ENCODE measurements around the gene KMT2E. TPM values are rescaled to one million over a fixed set of nuclear protein-coding genes. Genes with fewer than 3 reads are reported as not detected.

KMT2E gene
- total RNA-seq, 1 donor from 2014 or later = 107 TPM

GRCh38 chr7:105017657-105018365 is 3.8 kb downstream of the KMT2E start:
- no peak for DNase-seq (ENCODE audit: low spot score, unreplicated experiment)
- Mint-ChIP-seq H3K4me3 (ENCODE audit: low read depth) (peak overlapping the region; percentile 100), H3K27me3 (no peaks in the 10 kb centered on the region), H3K4me1 (ENCODE audit: low read depth) (peaks cover 29% of the 10 kb centered on the region), H3K27ac (peak overlapping the region; percentile 89), H3K9me3 (ENCODE audit: low read depth) (no peaks in the 10 kb centered on the region), H3K36me3 (ENCODE audit: insufficient read depth) (peaks cover 2% of the 10 kb centered on the region)
- no peak for TF ChIP-seq CTCF (IDR thresholded peaks at IDR 0.05; ENCODE audit: unreplicated experiment)

- no peaks in the 10 kb centered on the region for H3K36me3 Mint-ChIP-seq (ENCODE audit: insufficient read depth)
- H3K27ac Mint-ChIP-seq = no peak overlapping the region
- no peaks in the 10 kb centered on the region for H3K27me3 Mint-ChIP-seq
- peaks cover 34% of the 10 kb centered on the region for H3K4me1 Mint-ChIP-seq (ENCODE audit: low read depth)
- H3K9me3 Mint-ChIP-seq (ENCODE audit: low read depth) = no peaks in the 10 kb centered on the region
- TF ChIP-seq CTCF (IDR thresholded peaks at IDR 0.05; ENCODE audit: unreplicated experiment) = no peak
- H3K4me3 Mint-ChIP-seq (ENCODE audit: low read depth) = no peak overlapping the region
- no peak for DNase-seq (ENCODE audit: low spot score, unreplicated experiment)
These were observed 5.3 kb downstream of the KMT2E start for GRCh38 chr7:105019269-105019668.

- H3K36me3 Mint-ChIP-seq (ENCODE audit: insufficient read depth) = no peaks in the 10 kb centered on the region
- no peaks in the 10 kb centered on the region for H3K9me3 Mint-ChIP-seq (ENCODE audit: low read depth)
- no peak for TF ChIP-seq CTCF (IDR thresholded peaks at IDR 0.05; ENCODE audit: unreplicated experiment)
- no peaks in the 10 kb centered on the region for H3K27me3 Mint-ChIP-seq
- no peak overlapping the region for H3K4me3 Mint-ChIP-seq (ENCODE audit: low read depth)
- H3K27ac Mint-ChIP-seq = peak overlapping the region; percentile 52
- no peak for DNase-seq (ENCODE audit: low spot score, unreplicated experiment)
- peaks cover 48% of the 10 kb centered on the region for H3K4me1 Mint-ChIP-seq (ENCODE audit: low read depth)
These were observed 6.9 kb downstream of the KMT2E start for GRCh38 chr7:105020926-105021325.

GRCh38 chr7:105021352-105021751 is 7.3 kb downstream of the KMT2E start:
- TF ChIP-seq CTCF (IDR thresholded peaks at IDR 0.05; ENCODE audit: unreplicated experiment) = no peak
- H3K36me3 Mint-ChIP-seq (ENCODE audit: insufficient read depth) = no peaks in the 10 kb centered on the region
- H3K4me3 Mint-ChIP-seq (ENCODE audit: low read depth) = no peak overlapping the region
- no peak for DNase-seq (ENCODE audit: low spot score, unreplicated experiment)
- H3K27ac Mint-ChIP-seq = peak overlapping the region; percentile 52
- H3K27me3 Mint-ChIP-seq = no peaks in the 10 kb centered on the region
- H3K4me1 Mint-ChIP-seq (ENCODE audit: low read depth) = peaks cover 49% of the 10 kb centered on the region
- no peaks in the 10 kb centered on the region for H3K9me3 Mint-ChIP-seq (ENCODE audit: low read depth)

GRCh38 chr7:105021967-105022366 is 8.0 kb downstream of the KMT2E start:
- H3K9me3 Mint-ChIP-seq (ENCODE audit: low read depth) = no peaks in the 10 kb centered on the region
- H3K4me3 Mint-ChIP-seq (ENCODE audit: low read depth) = no peak overlapping the region
- DNase-seq (ENCODE audit: low spot score, unreplicated experiment) = no peak
- H3K4me1 Mint-ChIP-seq (ENCODE audit: low read depth) = peaks cover 48% of the 10 kb centered on the region
- no peaks in the 10 kb centered on the region for H3K27me3 Mint-ChIP-seq
- H3K36me3 Mint-ChIP-seq (ENCODE audit: insufficient read depth) = no peaks in the 10 kb centered on the region
- TF ChIP-seq CTCF (IDR thresholded peaks at IDR 0.05; ENCODE audit: unreplicated experiment) = no peak
- no peak overlapping the region for H3K27ac Mint-ChIP-seq
